Smooth muscle cell of the brain vasculature (primary cell): ENCODE data around the gene SLC24A3.

Experiments used
- DNase-seq: peaks from one replicate; pipeline ENCODE4 v3.0.0-alpha.2; 2012; ENCODE audit warnings: low read depth, low spot score

The SLC24A3 gene

DNA sequence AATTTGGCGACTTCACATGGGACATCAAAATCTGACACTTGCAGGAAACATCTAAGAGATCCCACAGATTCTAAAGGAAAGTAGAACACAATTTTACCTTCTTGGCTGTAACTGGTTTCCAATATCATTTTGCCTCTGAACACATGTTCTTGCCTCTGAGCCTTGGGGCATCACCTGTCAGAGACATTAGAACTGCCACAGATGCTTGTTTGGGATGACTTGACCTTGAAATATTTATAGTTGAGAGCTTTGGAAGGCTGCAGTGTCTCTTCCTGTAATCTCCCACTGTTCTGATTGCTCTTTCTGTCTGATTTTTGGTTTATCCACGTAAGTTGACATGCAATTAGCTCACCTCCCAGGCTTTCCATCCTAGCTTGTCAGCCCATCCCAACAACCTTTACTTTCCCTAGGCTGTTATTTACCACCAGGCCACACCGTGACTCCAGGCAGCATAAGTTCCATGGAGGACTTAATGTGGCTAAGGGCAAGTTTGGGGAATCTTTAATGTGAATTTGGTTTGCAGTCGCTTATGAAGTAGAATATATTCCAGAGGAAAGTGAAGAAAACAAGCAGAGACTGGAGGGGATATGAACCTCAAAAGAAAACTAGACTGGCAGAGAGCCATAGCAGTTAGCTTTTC lies 289.2 kb downstream of the SLC24A3 start:
- no peak for DNase-seq

DNA sequence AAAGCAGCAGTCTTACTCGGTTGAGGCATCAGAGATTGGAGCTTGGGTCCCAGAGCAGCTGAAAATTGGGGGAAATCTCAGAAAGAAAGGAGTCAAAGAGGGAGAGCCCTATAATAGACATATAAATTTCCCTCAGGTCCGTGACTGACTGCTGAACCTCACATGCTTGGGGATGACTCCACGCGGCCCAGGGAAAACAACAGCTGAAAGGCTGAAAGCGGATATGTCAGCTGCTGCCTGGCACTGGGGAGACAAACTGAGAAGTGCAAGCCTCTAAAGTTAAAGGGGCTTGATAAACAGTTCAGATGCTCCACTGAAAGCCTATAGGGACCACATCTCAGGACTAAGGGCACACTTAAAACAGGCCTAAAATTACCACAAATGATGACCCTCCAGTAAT lies 289.7 kb downstream of the SLC24A3 start:
- no peak for DNase-seq

DNA sequence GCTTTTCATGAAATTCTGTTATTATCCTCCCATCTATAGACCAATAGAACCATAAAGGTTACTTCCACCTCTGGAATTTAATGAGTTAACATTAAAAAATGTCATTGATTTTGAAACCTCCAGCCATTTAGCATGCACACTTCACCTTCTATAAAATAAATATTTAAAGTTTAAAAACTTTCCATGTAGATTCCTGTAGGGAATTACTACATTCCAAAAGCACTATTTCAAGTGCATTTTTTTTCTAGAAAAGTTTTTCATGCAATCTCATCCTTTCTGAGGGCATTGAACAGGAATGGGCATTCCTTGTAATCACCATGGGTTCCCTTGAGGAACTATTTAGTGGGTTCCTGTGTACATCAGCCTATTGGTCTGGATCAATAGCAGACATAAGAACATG lies 291.8 kb downstream of the SLC24A3 start:
- DNase-seq, result no peak

DNA sequence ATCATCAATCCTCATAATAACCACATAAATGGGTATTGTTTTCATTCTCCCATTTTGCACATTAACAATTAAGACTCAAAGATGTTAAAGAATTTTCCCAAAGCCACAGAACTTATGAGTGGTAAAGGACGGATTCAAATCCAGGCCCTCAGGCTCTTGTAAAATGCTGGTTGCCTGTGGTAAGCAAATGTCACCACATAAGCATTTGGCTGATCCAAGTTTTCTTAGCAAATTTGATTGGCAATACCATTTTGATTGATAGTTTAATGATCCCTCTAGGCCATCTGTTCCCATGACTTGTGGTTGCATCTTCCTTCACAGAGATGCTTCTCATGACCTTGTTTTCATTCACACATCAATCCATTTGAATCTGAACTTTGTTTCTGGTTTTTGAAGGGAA lies 293.6 kb downstream of the SLC24A3 start:
- DNase-seq, result no peak

DNA sequence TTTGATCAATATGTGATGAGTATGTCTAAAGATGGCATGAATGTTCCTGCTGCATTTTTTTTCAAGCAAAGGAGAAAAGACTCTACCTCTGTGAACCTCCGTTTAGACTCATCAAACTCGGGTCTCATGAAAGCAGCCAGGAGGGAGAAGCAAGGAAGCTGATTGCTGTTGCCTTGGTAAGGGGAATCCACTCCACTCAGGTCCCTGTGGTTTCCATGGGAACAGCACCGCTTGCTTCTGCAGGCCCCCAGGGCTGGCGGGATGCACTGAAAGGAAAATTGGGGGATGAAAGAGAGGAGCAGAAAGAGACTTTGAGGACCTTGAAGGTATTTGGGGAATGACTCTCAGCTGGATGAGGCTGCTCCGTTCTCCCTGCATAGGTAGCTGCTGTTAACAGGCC lies 296.0 kb downstream of the SLC24A3 start:
- no peak for DNase-seq

DNA sequence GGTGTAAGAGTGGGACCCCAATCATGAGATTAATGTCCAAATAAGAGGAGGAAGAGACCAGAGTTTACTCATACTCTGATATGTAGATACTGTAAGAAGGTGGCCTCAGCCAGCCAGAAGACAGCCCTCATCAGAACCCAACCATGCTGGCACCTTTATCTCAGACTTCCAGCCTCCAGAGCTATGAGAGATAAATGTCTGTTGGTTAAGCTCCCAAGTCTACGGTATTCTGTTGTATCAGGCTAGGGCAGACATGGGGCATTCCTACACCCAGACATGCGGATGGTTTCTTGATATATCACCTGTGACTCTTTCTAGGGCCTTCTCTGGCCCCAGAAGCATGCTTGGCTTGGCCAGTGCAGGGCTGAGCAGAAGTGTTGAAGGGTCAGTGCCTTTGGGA lies 298.2 kb downstream of the SLC24A3 start:
- DNase-seq, result no peak

DNA sequence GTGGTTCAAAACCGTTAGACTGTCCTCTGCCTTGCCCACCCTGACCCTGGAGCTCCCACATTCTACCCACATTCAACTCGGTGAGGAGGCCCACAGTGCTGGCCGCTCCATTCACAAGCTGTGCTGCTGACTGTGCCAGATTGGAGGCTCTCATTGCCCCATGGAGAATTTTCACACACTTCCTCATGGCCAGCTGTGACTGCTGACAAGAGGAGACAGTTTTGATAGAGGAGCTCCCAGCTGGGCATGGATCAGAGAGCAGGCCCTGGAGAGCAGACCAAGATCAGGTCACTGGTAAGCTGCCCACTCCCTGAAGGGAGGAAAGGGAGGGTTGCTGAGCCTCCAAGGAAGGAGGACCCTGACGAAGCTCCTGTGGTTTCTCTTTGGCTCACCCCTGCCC lies 299.5 kb downstream of the SLC24A3 start:
- DNase-seq, result no peak

DNA sequence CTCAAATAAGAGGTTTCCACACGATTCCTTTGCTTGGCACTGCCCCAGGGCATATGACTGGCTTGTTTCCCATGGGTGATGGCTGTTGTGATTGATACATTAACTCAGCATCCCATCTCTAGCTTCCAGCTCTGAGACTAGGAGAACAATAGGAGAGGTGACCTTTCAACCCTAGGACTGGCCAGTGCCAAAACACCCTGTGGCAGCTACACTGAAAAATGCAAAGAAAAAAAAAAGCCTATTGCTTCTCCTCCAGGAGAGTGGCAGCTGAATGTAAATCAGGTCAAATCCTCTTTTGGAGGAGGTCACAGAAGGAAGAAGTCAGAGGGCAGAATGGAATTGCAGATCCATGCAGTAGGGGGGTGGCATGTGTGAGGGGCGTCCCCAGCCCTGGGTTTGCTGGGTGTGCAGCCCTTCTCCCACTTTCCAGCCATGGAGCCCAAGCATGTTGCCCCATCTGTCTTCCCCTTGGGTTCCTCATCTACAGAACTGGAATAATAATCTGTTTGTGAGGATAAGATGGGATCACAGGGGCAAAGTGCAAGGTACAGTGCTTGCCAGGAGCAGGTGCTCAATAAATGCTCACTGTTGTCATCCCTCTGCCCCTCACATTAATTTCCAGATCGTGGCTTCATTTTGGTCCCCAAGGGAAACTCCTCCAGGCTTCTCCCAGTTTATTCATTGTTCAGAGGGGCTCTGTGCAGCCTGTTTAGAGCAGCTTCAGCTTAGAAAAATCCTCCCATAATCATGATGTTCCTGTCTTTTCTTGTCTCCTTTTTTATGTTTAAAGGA lies 300.6 kb downstream of the SLC24A3 start:
- no peak for DNase-seq

DNA sequence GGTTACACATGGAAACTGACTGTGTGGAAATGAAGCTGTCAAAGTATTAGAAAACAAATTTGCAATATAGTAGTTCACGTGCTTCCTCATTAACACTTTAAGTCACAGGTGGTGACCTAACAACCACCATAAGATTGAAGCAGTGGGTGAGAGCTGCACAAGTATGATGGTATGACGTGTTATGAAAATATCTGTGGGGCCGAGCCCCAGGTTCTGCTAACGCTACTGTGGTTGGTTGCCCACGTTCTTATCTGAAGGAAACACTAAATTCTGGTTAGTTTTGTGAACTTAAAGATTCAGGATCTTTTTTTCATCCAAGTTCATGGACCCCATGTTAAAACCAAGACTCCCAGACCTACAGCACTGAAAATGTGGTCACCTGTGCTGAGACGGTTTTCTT lies 302.6 kb downstream of the SLC24A3 start:
- DNase-seq, result no peak

DNA sequence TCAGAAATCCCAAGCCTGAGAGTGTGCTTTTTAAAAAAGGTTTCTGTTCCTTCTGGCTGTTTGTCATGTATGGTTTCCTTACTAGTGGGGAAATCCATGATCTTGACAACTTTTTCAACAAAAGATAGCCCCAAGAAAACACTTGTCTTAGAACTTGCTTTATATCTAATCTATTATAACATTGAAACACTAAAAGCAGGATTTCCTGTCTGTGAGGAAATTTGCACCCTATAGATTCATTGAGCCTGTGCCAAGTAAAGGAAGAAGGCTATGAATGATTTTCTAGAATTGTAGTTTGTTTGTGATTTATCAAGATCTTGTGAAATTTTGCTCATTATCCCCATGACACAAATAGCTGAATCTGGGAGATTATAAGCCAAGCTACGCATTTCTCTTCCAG lies 307.0 kb downstream of the SLC24A3 start:
- DNase-seq, result no peak

DNA sequence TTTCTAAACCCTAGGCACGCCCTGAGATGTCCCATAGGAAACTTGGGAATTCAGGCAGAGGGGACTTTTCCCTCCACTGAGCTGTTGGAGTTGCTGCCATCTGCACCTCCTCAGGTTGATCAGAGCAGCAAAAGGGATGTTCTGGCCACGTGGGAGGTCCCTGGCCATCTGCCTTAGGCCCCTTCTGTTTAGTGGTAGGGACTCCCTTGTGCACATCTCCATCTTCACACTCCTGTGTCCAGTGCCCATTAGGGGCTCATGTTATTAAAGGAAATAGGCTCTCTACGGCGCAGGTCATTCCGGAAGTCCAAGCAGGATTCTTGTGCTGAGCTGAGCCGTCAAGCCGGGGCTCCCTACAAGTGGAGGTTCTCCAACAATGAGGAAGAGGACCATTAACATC lies 307.8 kb downstream of the SLC24A3 start:
- no peak for DNase-seq

DNA sequence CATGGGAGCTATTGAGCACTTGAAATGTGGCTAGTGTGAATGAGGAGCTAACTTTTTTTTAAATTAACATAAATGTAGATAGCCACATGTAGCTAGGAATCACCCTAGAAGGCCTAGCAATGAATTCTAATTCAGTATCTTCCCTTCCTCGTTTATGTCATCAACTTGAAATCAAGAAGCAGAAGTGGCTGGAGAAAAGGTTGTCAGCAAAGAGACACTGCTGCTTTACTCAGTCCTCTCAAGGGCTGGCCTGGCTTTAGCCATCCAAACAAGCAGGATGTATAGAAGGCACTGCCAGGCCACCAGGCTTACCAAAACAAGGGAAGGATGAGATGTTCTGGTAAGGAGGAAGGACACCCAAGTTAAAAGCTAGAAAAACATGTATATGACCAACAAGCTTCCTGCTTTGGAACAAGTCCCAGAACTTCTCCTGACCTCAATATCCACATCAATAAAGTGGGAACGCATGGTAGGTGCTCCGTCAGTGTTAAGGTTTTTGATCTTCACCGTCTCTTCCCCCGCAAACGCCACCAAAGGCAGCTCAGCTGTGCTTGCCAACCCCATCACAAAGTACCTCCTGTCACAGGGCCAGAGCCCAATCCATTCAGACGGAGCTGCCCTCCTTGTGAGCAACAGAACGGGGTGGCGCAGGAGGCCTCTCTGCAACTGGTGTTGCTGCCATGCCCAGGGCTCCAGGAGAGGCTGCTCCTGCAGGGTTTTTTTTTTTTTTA lies 309.8 kb downstream of the SLC24A3 start:
- no peak for DNase-seq

DNA sequence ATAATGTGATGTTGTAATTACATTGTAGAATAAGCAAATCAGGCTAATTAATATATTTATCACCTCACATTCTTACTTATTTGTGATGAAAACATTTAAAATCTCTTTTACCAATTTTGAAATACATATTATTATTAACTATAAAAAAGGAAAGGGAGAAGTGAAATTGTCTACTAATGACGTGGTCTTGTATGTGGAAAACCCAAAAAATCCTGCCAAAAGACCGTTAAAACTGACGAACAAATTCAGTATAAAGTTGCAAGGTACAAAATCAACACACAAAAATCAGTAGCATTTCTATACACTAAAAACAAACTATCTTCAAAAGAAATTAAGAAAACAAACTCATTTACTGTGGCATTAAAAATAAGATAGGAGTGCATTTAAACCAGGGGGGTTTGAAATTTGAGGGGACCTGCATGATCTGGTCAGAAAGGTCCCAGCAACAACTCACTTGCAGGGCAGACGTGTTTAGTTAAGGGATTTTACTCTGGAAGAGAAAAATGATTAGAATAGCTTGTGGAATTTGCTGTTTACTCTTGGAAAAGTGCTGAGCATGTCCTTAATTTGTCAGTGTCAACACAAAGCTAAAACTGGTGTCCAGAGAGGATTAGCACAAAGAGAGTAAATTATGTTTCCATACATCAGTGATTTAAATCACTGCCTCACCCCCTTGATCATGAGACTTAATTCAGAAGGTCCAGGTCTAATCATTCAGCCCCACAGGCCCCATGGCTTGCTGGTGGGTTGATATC lies 310.6 kb downstream of the SLC24A3 start:
- DNase-seq, result no peak

DNA sequence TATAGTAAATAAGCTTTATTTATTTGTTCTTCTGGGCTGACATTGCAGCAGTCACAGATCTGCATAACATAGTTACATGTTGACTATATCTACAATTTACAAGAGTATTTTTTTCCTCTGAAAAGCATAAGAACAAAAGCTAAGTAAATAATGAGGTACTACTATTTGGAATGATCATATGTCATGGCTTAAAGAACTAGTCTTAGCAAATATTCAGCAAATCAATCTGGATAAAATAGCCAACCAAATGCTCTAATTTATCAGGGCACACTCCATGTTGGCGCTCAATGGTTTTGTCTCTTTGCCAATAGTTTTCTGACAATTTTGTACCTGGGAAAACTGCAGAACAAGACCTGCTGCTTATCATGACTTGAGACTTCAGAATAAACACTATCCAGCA lies 312.2 kb downstream of the SLC24A3 start:
- DNase-seq, result no peak

DNA sequence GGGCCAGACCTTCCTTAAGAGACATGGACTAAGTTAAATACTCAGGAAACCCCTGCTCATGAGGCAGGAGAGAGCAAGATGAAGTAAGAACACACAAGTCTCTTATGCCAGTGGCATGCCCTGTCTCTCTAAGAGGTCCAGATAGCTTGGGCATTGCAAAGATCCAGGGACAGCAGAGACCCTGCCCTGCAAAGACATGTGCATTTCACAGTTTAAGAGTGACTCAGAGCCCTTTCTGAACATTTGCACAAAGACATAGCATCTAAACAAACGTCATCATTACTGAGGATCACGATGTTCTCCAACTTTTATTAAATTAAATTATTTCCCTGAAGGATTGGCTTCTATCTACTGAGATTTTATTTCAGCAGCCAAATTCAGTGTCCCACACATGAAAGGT lies 315.1 kb downstream of the SLC24A3 start:
- DNase-seq, result no peak

DNA sequence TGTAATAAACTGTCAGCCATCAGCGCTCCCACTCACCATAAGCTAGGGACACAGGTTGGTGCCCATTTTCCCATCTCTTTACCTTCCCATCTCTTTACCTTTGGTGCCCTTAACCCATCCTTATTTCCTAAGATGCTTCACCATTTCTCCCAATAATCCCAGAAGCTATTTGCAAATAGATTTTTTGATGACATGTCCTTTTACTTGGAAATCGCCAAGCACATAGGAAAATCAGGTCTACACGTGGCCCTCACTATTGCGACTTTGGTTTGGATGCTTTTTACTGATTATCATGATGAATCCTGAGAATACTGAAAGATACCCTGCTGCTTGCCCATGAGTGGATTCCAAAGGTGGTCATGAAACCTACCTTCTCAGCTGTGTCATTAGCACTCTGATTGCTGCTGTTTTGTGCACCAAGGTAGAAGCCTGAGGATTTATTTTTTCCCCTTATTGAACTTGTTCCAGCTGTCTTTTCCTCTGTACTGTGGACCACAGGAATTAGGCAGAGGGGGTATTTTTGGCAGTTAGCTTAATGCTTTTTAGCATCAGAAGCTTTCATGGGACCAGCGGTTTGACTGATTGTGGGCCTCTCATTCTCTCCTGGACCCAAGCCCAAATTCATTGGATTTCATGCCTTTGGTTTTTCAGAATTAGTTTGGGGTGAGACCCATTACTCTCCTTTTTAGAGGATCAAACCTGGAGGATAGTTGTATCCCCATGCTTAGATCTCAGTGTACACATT lies 316.0 kb downstream of the SLC24A3 start:
- DNase-seq, result no peak

DNA sequence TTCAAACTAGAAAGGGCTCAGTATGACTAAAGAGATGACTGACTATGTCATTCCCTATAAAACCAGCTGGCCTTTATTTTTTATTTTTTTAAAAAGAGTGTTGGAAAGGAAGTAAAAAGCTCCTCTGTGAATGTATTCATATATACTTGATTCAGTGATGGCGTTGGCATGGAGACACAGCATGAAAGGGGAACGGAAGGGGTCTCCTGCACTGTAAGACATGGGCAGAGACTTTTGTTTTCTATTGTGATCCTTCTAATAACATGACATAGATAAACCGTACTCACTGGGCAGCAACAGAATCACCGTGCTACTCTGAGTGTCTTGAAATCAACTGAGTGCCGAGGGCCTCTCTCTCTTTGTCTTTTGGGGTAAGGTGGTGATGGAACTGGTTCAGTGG lies 317.6 kb downstream of the SLC24A3 start:
- DNase-seq, result no peak

DNA sequence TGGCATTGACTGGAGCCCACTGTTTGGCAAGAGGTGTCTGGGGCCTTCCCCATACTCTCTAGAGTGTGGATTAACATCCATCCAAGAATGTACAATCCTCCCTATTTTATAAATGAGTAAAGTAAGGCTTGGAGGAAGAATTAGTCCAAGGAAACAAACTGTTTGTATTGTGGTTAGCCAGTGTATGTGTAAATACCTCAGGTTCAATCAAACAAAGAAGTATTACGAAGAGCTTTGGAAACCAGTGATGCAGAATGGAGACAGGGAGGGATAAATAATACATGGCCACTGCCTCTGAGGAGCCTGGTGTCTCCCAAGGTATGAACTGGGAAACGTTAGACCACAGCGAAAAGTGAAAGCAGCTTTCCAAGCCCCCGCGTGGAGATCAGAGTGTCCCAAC lies 319.0 kb downstream of the SLC24A3 start:
- no peak for DNase-seq

DNA sequence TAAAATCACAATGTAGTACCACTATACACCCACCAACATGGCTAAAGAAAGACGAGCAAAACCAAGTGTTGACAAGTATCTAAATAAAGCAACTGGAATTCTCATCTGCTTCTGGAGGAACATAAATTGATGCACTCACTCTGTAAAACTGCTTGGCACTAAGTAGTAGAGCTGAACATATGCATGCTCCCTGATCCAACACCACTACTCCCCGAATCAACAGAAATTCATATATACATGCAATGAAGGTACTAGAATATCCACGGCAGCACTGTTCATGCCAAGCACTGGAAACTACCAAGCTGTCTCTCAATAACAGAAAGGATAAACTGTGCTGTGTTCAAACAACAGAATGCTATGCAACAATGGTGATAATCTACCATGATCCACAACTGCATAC lies 326.1 kb downstream of the SLC24A3 start:
- no peak for DNase-seq

DNA sequence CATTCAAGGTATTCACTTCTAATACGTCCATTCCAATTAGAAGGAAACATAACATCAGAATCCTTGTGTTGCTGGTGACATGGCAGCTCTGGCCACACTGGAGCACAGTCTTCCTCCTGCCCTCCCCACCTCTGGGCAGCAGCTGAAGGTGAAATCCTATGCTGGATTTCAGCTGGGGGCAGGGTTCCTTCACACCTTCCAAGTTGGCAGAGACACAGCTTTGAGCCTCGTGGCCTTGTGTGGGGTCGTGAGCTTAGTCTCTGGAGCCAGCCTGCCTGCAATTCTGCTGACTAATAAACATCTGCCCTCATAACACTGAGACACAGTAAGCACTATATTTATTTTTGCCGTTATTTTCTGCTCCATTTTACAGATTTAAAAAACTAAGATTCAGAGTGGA lies 326.7 kb downstream of the SLC24A3 start:
- DNase-seq, result no peak

DNA sequence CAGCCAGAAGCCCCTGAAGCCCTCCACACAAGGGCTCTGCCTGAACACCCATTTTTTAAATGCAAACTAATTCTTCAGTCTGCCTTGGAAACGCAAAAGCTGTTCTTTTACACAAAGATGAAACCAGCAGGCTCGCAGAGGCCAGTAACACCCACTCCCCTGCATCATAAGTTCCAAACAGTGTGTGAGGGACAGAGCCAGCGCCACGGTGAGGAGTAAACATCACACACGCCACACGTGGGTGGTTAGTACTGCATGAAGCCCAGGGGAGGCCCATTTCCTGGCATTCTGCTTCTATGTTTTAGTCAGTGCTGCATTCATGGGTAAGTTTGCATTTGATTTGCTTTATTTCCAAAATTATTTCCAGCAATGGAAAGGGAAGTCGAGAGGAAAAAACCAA lies 327.9 kb downstream of the SLC24A3 start:
- DNase-seq, result no peak
